Superior temporal gyrus (tissue), 1 donor: ENCODE results near the gene ALDH1A3.

Experiments used
- DNase-seq: peaks from one replicate; pipeline ENCODE4 v3.0.0-alpha.2; 2016; ENCODE audit errors: extremely low spot score

The ALDH1A3 gene

GRCh38 chr15:100859970-100860828 lies 19.4 kb upstream of the ALDH1A3 start:
- DNase-seq = no peak

GRCh38 chr15:100860829-100861510 lies 18.7 kb upstream of the ALDH1A3 start:
- DNase-seq = no peak

GRCh38 chr15:100861511-100861991 lies 18.1 kb upstream of the ALDH1A3 start:
- peak; percentile 87 for DNase-seq

GRCh38 chr15:100862162-100862561 lies 17.5 kb upstream of the ALDH1A3 start:
- DNase-seq = no peak

GRCh38 chr15:100863075-100863795 lies 16.4 kb upstream of the ALDH1A3 start:
- DNase-seq = no peak

GRCh38 chr15:100863796-100864267 lies 15.8 kb upstream of the ALDH1A3 start:
- DNase-seq = peak; percentile 88

GRCh38 chr15:100866386-100867330 lies 13.0 kb upstream of the ALDH1A3 start:
- no peak for DNase-seq

- DNase-seq = no peak
Observed at GRCh38 chr15:100867433-100867832, 12.2 kb upstream of the ALDH1A3 start.

GRCh38 chr15:100869151-100869999 lies 10.3 kb upstream of the ALDH1A3 start:
- DNase-seq = no peak

GRCh38 chr15:100873029-100873677 lies 6.5 kb upstream of the ALDH1A3 start:
- DNase-seq = peak; percentile 94

GRCh38 chr15:100875495-100875894 lies 4.1 kb upstream of the ALDH1A3 start:
- no peak for DNase-seq

- DNase-seq = no peak
Observed at GRCh38 chr15:100875976-100876375, 3.7 kb upstream of the ALDH1A3 start.

- DNase-seq = no peak
Observed at GRCh38 chr15:100877551-100877950, 2.1 kb upstream of the ALDH1A3 start.

- DNase-seq = no peak
Observed at GRCh38 chr15:100878130-100878529, 1.5 kb upstream of the ALDH1A3 start.

- DNase-seq = no peak
Observed at GRCh38 chr15:100878648-100879047, 983 bp upstream of the ALDH1A3 start.

GRCh38 chr15:100879061-100879463 lies 569 bp upstream of the ALDH1A3 start:
- no peak for DNase-seq

GRCh38 chr15:100880139-100880896 lies 687 bp downstream of the ALDH1A3 start:
- DNase-seq = no peak

GRCh38 chr15:100880897-100881242 lies 1.2 kb downstream of the ALDH1A3 start:
- no peak for DNase-seq
